MCF 10A (cell line): Measurements from ENCODE around the gene MYO1D. TPM values are rescaled to one million over a fixed set of nuclear protein-coding genes. Genes with fewer than 3 reads are reported as not detected.

Experiments used
- BruUV-seq: library from RNA; stranded (reverse); fragments of 400-500 nt; replicated peaks from 2 replicates; lab custom pipeline; 2021; lab: Mats Ljungman, UMichigan
- CTCF ChIA-PET: fragments of 300-600 bp; sonication (Branson Sonifier 250); formaldehyde crosslinking; extraction: SDS; loops from one replicate; lab custom pipeline; 2021; ENCODE audit warnings: antibody characterized with exemption, inconsistent platforms; lab: Yijun Ruan, JAX
- POLR2A ChIA-PET: fragments of 300-600, 350-650 bp; sonication (Branson Sonifier 250); formaldehyde crosslinking; extraction: SDS; loops from one replicate; lab custom pipeline; 2020; ENCODE audit warnings: antibody characterized with exemption, inconsistent platforms; lab: Yijun Ruan, JAX
- DNase-seq: peaks from one replicate; pipeline ENCODE4 v3.0.0-alpha.2; 2018; ENCODE audit not compliant: unreplicated experiment
- H3K27ac Mint-ChIP-seq: one replicate; pipeline ENCODE4 v1.8.0; 2022; ENCODE audit warnings: mild to moderate bottlenecking, low read depth, mixed read lengths; ENCODE audit not compliant: unreplicated experiment
- H3K27me3 Mint-ChIP-seq: one replicate; pipeline ENCODE4 v1.8.0; 2022; ENCODE audit warnings: mixed read lengths; ENCODE audit not compliant: insufficient read depth, unreplicated experiment
- H3K36me3 Mint-ChIP-seq: one replicate; pipeline ENCODE4 v1.8.0; 2022; ENCODE audit warnings: mild to moderate bottlenecking, moderate library complexity, mixed read lengths; ENCODE audit not compliant: insufficient read depth, unreplicated experiment
- H3K4me1 Mint-ChIP-seq: one replicate; pipeline ENCODE4 v1.8.0; 2022; ENCODE audit warnings: mixed read lengths; ENCODE audit not compliant: insufficient read depth, unreplicated experiment
- H3K4me3 Mint-ChIP-seq: one replicate; pipeline ENCODE4 v1.8.0; 2022; ENCODE audit warnings: mild to moderate bottlenecking, moderate library complexity, mixed read lengths; ENCODE audit not compliant: unreplicated experiment
- H3K9me3 Mint-ChIP-seq: one replicate; pipeline ENCODE4 v1.8.0; 2022; ENCODE audit warnings: mixed read lengths; ENCODE audit not compliant: unreplicated experiment
- CTCF ChIP-seq: fragments of 200-600 bp; IDR thresholded peaks from one replicate; pipeline ENCODE4 v1.8.0; 2022; ENCODE audit warnings: antibody characterized with exemption, mild to moderate bottlenecking; ENCODE audit not compliant: unreplicated experiment
- intact Hi-C: fragments of 100-400 bp; cut with micrococcal nuclease; formaldehyde crosslinking; loops from 2 replicates; pipeline ENCODE4 v1.14.1; 2022
- total RNA-seq: library from RNA; stranded (reverse); gene quantifications from 2 replicates; pipeline ENCODE4 v1.2.3, GENCODE V29; 2022

MYO1D gene
- total RNA-seq, 1 experiment from 2014 or later: 30.5 TPM

- TSS peak; percentile 88 for BruUV-seq
- POLR2A ChIA-PET: interaction anchor here (0.5 to 3.4 kb wide), 27 partner anchors 8 to 837 kb away, joined by 3 to 20 read pairs (median 3); partner anchors contain the start of genes CDK5R1, MYO1D and ZNF207
These were observed 432.4 kb downstream of the MYO1D start, which contains the start of gene PSMD11 for GRCh38 chr17:32444301-32445073. PSMD11 (plus strand) TSS chr17:32444510; CDS start chr17:32444524, 14 bp downstream.

GRCh38 chr17:32443827-32444300 lies 433.1 kb downstream of the MYO1D start:
- H3K9me3 Mint-ChIP-seq: no peaks in the 10 kb centered on the region
- peak overlapping the region; percentile 78 for H3K27ac Mint-ChIP-seq
- intact Hi-C loops: loop anchor here (2.0 to 10.0 kb wide), 2 partner anchors 89 to 191 kb away; partner anchors contain the start of gene ZNF207

More at GRCh38 chr17:32444301-32445073, 432.4 kb downstream of the MYO1D start, which contains the start of gene PSMD11:
- H3K27ac Mint-ChIP-seq: peak within 1 kb of the TSS; percentile 78
- H3K4me3 Mint-ChIP-seq: peak within 1 kb of the TSS; percentile 91
- H3K4me1 Mint-ChIP-seq: peaks cover 19% of the 10 kb centered on the region
- peak; percentile 97 for DNase-seq
- peaks cover 40% of the 10 kb centered on the region for H3K36me3 Mint-ChIP-seq
- CTCF ChIA-PET: interaction anchor here (0.6 to 3.1 kb wide), 29 partner anchors 9 to 1130 kb away, joined by 3 to 13 read pairs (median 3); partner anchors contain the start of gene CDK5R1
- no peaks in the 10 kb centered on the region for H3K27me3 Mint-ChIP-seq
- intact Hi-C loops: loop anchor here (2.0 to 10.0 kb wide), 2 partner anchors 90 to 192 kb away; partner anchors contain the start of gene ZNF207
- H3K9me3 Mint-ChIP-seq: no peaks in the 10 kb centered on the region
- TF ChIP-seq CTCF: peak; percentile 69

More at GRCh38 chr17:32443827-32444300, 433.1 kb downstream of the MYO1D start:
- Mint-ChIP-seq H3K4me3 (peak overlapping the region; percentile 91), H3K4me1 (peaks cover 19% of the 10 kb centered on the region), H3K27me3 (no peaks in the 10 kb centered on the region), H3K36me3 (peaks cover 33% of the 10 kb centered on the region)
- TF ChIP-seq CTCF: no peak
- ChIA-PET POLR2A (interaction anchor here (0.5 to 3.4 kb wide), 17 partner anchors 9 to 837 kb away, joined by 3 to 20 read pairs (median 5); partner anchors contain the start of genes CDK5R1, MYO1D and ZNF207), CTCF (interaction anchor here (0.6 to 3.1 kb wide), 31 partner anchors 9 to 1130 kb away, joined by 3 to 13 read pairs (median 3); partner anchors contain the start of gene CDK5R1)
- DNase-seq: no peak
- BruUV-seq: no TSS peak

Other genes starting within 250 kb of the MYO1D start
- gene TMEM98, start 51.0 kb upstream of the MYO1D start, total RNA-seq: 5.2 and 9.2 TPM in 2 replicates
- not detected in 2 replicates for gene SPACA3, start 114.7 kb upstream of the MYO1D start, total RNA-seq